Keratinocyte (primary cell): ENCODE results near the gene MRTFA. TPM values are rescaled to one million over a fixed set of nuclear protein-coding genes. Genes with fewer than 3 reads are reported as not detected.
"Not testable (repeated sequence)": the region's sequence is repeated elsewhere in the genome, so short reads cannot be mapped to it uniquely, and the experiment has no call there.

Experiments used
- DNase-seq: peaks from one replicate; pipeline ENCODE4 v3.0.0-alpha.2; 2011; ENCODE audit warnings: low read depth, missing footprints, low spot score
- FAIRE-seq: peaks from 2 replicates; lab custom pipeline; 2011; peaks lifted over from hg19 to GRCh38; lab: Jason Lieb, UNC
- H2AFZ ChIP-seq: 2 replicates; pipeline ENCODE4 v1.6.0; 2012; ENCODE audit warnings: low read length, control low read depth, inconsistent platforms; ENCODE audit not compliant: control insufficient read depth
- H3K27ac ChIP-seq: 2 replicates; pipeline ENCODE4 v1.5.1; 2011; ENCODE audit warnings: low read length; ENCODE audit not compliant: control insufficient read depth, insufficient read depth
- H3K27me3 ChIP-seq: 3 replicates; pipeline ENCODE4 v1.6.0; 2011; ENCODE audit warnings: low read length; ENCODE audit not compliant: control insufficient read depth, insufficient read depth; ENCODE audit errors: extremely low read depth
- H3K36me3 ChIP-seq, 2 experiments: 2 replicates in 1 of 2; 3 replicates in 1 of 2; pipeline ENCODE4 v1.5.1; 2011; ENCODE audit warnings: low read length in 2 of 2, mild to moderate bottlenecking in 1 of 2; ENCODE audit not compliant: control insufficient read depth in 2 of 2, insufficient read depth in 2 of 2; ENCODE audit errors: extremely low read depth in 1 of 2
- H3K4me1 ChIP-seq: 3 replicates; pipeline ENCODE4 v1.5.1; 2011; ENCODE audit warnings: low read length; ENCODE audit not compliant: control insufficient read depth, insufficient read depth; ENCODE audit errors: extremely low read depth
- H3K4me2 ChIP-seq: 3 replicates; pipeline ENCODE4 v1.6.0; 2011; ENCODE audit warnings: low read depth, low read length; ENCODE audit not compliant: control insufficient read depth, insufficient read depth; ENCODE audit errors: extremely low read depth
- H3K4me3 ChIP-seq, 3 experiments: fragments of 200-600 bp in 1 of 3; sonication (generic) in 1 of 3; 2 replicates in 2 of 3; 3 replicates in 1 of 3; pipeline ENCODE4 v1.5.1; 2011 to 2016; ENCODE audit warnings: low read length in 3 of 3, mild to moderate bottlenecking in 3 of 3, control low read depth in 2 of 3, inconsistent platforms in 1 of 3, low read depth in 1 of 3, mixed read lengths in 1 of 3, mixed run types in 1 of 3, moderate library complexity in 1 of 3; ENCODE audit not compliant: control insufficient read depth in 2 of 3, insufficient read depth in 2 of 3; ENCODE audit errors: extremely low read depth in 1 of 3
- H3K79me2 ChIP-seq: 2 replicates; pipeline ENCODE4 v1.6.0; 2012; ENCODE audit warnings: low read length; ENCODE audit not compliant: control insufficient read depth, insufficient read depth
- H3K9ac ChIP-seq: 3 replicates; pipeline ENCODE4 v1.6.0; 2011; ENCODE audit warnings: low read length; ENCODE audit not compliant: control insufficient read depth, insufficient read depth; ENCODE audit errors: extremely low read depth
- H3K9me1 ChIP-seq: 3 replicates; pipeline ENCODE4 v1.6.0; 2011; ENCODE audit warnings: low read length; ENCODE audit not compliant: control insufficient read depth, insufficient read depth; ENCODE audit errors: extremely low read depth
- H3K9me3 ChIP-seq: 2 replicates; pipeline ENCODE4 v1.5.1; 2012; ENCODE audit warnings: low read depth, low read length; ENCODE audit not compliant: control insufficient read depth
- H4K20me1 ChIP-seq: 3 replicates; pipeline ENCODE4 v1.6.0; 2011; ENCODE audit warnings: low read length; ENCODE audit not compliant: control insufficient read depth, insufficient read depth; ENCODE audit errors: extremely low read depth
- CTCF ChIP-seq, 3 experiments: IDR thresholded peaks in 1 of 3; conservative IDR thresholded peaks in 1 of 3; optimal IDR thresholded peaks in 1 of 3; 2 replicates in 2 of 3; 3 replicates in 1 of 3; pipeline versions ENCODE3 to v1.5.1; 2011; ENCODE audit warnings: low read length in 3 of 3, mild to moderate bottlenecking in 3 of 3, moderate library complexity in 2 of 3, control low read depth in 1 of 3, inconsistent platforms in 1 of 3; ENCODE audit not compliant: insufficient read depth in 2 of 3; ENCODE audit errors: extremely low read depth in 1 of 3
- EZH2 ChIP-seq: IDR thresholded peaks from one replicate; pipeline ENCODE4 v1.6.1; 2012; ENCODE audit warnings: inconsistent platforms, mild to moderate bottlenecking, low read length, moderate library complexity
- dilution Hi-C: fragments of 300-500 bp; cut with MboI; formaldehyde crosslinking; loops from one replicate; pipeline ENCODE4 v1.7.0; 2020; ENCODE audit warnings: low sequenced_read_pairs; ENCODE audit not compliant: extremely low pct_ligation_motif_present
- polyA plus RNA-seq, 5 experiments: library from polyadenylated mRNA; depleted of rRNA in 3 of 5; stranded (reverse) in 3 of 5; stranded (forward) in 1 of 5; unstranded in 1 of 5; fragments of >200 nt; gene quantifications; 1 replicate in 1 of 5; 2 replicates in 3 of 5; 3 replicates in 1 of 5; pipeline versions ENCODE4 v1.2.1 to v1.2.3, GENCODE V29; 2011 to 2012; ENCODE audit warnings: missing spikeins in 2 of 5, low read depth in 1 of 5, low replicate concordance in 1 of 5

MRTFA gene
- polyA plus RNA-seq, 1 donor (not counting 4 experiments of a cell fraction or from before 2014, with no cell fraction given), result 6.5 TPM

GRCh38 chr22:40540265-40540664, 96.3 kb downstream of the MRTFA start:
- dilution Hi-C loops, result loop anchor here (25.0 kb wide), 1 partner anchor 97 kb away; the partner anchor contains the start of gene MRTFA
- Histone ChIP-seq H4K20me1 (no peaks in the 10 kb centered on the region), H3K4me1 (peaks cover 33% of the 10 kb centered on the region), H3K27me3 (no peaks in the 10 kb centered on the region), H3K9me1 (no peaks in the 10 kb centered on the region), H3K27ac (peak overlapping the region; percentile 95), H2AFZ (no peak overlapping the region), H3K36me3 (no peaks in the 10 kb centered on the region), H3K79me2 (peaks cover 36% of the 10 kb centered on the region), H3K9ac (peak overlapping the region; percentile 47), H3K9me3 (no peaks in the 10 kb centered on the region), H3K4me2 (peak overlapping the region; percentile 87), H3K4me3 (no peak overlapping the region)
- FAIRE-seq (no peak), DNase-seq (no peak)
- TF ChIP-seq EZH2 (no peak), CTCF (optimal IDR thresholded peaks at IDR 0.05 in 1 of 3, IDR thresholded peaks at IDR 0.05 in 1 of 3, conservative IDR thresholded peaks at IDR 0.05 in 1 of 3; ENCODE audit: extremely low read depth in 1 of 3, insufficient read depth in 2 of 3, low read length in 3 of 3) (no peak)

GRCh38 chr22:40536149-40536548, 100.4 kb downstream of the MRTFA start:
- H3K27me3 ChIP-seq, H3K36me3 ChIP-seq, H3K9ac ChIP-seq, DNase-seq, H2AFZ ChIP-seq, H3K4me2 ChIP-seq, FAIRE-seq, H3K27ac ChIP-seq, H3K9me1 ChIP-seq, H3K4me3 ChIP-seq, H4K20me1 ChIP-seq, H3K9me3 ChIP-seq: not testable (repeated sequence)
- dilution Hi-C loops, result loop anchor here (25.0 kb wide), 1 partner anchor 101 kb away; the partner anchor contains the start of gene MRTFA
- Histone ChIP-seq H3K79me2 (peaks cover 45% of the 10 kb centered on the region), H3K4me1 (peaks cover 52% of the 10 kb centered on the region)

DNA sequence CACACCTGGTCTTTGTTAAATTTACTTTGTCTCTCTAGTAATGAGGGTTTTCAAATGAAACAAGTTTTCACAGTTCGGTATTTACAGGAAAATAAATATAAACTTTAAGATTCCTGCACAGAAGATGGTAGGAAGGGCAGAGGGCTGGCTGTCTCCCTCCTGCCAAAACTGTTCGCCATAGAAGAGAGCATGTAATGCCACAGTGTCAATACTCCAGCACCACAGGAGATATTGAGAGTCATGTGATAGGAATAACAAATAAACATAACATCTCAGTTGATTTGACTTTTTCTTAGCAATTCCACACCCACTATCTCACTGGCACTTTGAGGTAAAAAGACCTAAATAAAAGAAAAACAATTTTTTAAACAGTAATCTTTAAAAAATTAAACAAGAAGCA, 100.9 kb downstream of the MRTFA start:
- dilution Hi-C loops, result loop anchor here (25.0 kb wide), 1 partner anchor 102 kb away; the partner anchor contains the start of gene MRTFA

More for the DNA sequence above, 100.9 kb downstream of the MRTFA start:
- no peak overlapping the region for H3K9ac ChIP-seq
- no peaks in the 10 kb centered on the region for H3K9me3 ChIP-seq
- no peak overlapping the region for H2AFZ ChIP-seq
- no peaks in the 10 kb centered on the region for H3K9me1 ChIP-seq
- H4K20me1 ChIP-seq, result no peaks in the 10 kb centered on the region
- H3K79me2 ChIP-seq, result peaks cover 45% of the 10 kb centered on the region
- H3K4me1 ChIP-seq, result peaks cover 47% of the 10 kb centered on the region
- DNase-seq (no peak), FAIRE-seq (no peak)
- peak overlapping the region; percentile 24 for H3K27ac ChIP-seq
- no peaks in the 10 kb centered on the region for H3K36me3 ChIP-seq
- no peak for TF ChIP-seq EZH2
- TF ChIP-seq CTCF (optimal IDR thresholded peaks at IDR 0.05 in 1 of 3, IDR thresholded peaks at IDR 0.05 in 1 of 3, conservative IDR thresholded peaks at IDR 0.05 in 1 of 3; ENCODE audit: extremely low read depth in 1 of 3, insufficient read depth in 2 of 3, low read length in 3 of 3), result no peak
- H3K27me3 ChIP-seq, result no peaks in the 10 kb centered on the region
- no peak overlapping the region for H3K4me3 ChIP-seq
- H3K4me2 ChIP-seq, result no peak overlapping the region
